Mesenteric fat pad (tissue), 1 donor: ENCODE measurements around the gene CRADD. TPM values are rescaled to one million over a fixed set of nuclear protein-coding genes. Genes with fewer than 3 reads are reported as not detected.
"Not testable (repeated sequence)": the region's sequence is repeated elsewhere in the genome, so short reads cannot be mapped to it uniquely, and the experiment has no call there.

ENCODE experiments used
- DNase-seq: peaks from one replicate; pipeline ENCODE4 v3.0.0-alpha.2; 2020; ENCODE audit warnings: low spot score
- total RNA-seq: library from RNA; stranded (reverse); fragmentation: NEBNext Ultra II Directional; extraction: Animal tissue kit (Norgen Biotek cat#: 25700); gene quantifications from one replicate; pipeline ENCODE4 v1.2.1, GENCODE V29; 2021
- donor health status: DM: yes; HTN: yes; CAD: no.

The CRADD gene
- total RNA-seq, 1 donor from 2014 or later: 20.4 TPM

DNA sequence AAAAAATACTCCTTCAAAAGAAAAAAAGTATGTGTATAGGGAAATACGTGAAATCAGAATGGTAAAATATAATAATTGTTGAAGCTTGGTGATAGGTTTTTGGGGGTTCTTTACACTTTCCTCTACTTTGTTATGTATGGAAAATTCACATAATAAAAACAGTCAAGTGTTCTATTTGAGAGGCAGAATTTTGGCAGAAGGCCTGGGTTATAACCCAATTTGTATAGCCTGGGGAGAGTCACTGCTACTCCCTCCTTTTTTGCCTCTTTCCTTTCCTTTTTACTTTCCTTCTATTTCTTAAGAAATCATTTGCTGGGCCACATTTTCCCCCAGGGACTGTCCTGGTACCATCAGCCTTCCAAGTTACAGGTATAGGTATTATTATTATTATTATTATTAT, 105.7 kb downstream of the CRADD start:
- no peak for DNase-seq

DNA sequence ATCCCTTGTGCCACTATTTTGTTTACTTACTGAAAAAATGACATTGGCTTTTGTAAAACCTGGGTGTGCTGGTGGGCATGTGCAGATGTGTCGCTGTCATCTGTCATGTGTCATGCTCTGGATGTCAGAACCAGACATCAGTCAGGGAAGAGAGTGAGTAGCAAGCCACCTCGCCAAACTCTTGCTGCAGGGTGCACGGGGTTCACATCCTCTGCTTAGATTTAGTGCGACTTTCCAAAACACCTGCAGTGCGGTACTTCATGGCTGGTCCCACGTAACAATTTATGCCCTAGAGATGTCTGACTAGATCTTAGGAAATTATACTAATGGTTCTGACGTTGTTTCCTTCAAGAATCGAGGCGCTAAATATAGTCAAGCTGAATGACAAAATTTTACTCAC, 106.7 kb downstream of the CRADD start:
- no peak for DNase-seq

DNA sequence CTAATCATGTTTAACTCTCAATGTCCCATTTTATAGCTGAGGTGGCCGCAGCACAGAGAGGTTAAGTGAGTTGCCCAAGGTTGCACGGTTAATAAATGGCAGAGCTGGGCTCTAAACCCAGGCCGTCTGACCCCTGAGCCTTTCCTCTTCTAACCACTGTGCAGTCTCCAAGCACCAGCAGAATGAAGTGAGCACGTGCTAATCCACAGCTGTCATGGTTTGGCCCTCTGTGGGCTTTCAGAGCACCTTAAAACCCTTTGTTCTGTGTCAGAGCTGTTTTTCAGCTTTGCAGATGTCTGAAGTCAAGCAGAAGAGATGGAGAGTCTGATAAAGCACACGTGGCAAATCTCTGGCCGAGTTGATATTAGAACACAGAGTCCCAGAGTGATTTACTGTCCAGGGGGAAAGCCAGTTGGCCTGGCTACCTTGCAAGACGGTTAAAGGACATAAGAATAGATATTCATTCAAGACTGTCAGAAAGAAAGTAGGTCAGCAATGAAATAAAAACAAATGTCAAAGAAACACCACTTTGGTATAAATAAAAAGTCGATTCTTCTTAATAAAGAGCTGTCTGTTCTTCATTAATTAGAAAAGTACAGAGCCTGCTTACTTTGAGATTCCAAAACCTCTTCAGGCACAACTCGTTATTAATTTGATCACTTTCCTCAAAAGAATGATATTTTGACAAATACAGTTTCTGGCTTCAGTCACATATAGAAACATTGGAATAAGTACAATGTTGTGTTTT, 107.3 kb downstream of the CRADD start:
- DNase-seq: no peak

DNA sequence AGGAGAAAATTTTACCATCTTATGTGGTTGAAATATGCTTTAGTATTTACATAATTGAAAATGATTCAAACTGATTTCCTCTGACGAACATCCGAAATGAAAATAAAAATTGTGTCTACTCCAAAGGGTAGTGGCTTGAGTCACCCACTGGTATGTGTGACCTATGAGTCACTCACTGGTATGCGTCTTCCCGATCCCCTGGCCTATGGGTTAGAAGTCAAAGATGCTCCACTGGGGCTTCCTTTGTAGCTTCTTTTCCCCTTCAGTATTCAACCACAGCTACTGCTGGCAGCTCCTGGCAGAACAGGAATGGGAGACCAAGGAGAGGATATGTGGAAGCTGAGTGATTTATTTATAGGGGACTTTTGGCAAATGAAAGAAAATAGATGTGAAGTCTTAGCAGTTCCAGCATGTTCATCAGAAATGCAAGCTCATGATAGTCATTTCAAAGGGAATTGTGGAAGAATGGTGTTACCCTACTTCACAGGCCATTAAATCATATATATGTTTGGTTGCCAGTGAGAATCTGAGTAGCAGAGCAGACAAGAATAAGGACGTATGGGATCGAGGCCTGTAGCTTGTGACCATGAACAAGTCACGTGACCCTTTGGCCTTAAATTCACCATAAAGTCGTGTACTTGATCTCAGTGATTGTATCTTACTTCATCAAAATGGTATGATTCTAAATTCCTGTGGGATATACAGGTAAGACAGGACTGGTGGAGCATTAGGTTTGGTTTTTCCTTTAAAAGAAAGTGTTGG, 108.3 kb downstream of the CRADD start:
- DNase-seq: no peak

DNA sequence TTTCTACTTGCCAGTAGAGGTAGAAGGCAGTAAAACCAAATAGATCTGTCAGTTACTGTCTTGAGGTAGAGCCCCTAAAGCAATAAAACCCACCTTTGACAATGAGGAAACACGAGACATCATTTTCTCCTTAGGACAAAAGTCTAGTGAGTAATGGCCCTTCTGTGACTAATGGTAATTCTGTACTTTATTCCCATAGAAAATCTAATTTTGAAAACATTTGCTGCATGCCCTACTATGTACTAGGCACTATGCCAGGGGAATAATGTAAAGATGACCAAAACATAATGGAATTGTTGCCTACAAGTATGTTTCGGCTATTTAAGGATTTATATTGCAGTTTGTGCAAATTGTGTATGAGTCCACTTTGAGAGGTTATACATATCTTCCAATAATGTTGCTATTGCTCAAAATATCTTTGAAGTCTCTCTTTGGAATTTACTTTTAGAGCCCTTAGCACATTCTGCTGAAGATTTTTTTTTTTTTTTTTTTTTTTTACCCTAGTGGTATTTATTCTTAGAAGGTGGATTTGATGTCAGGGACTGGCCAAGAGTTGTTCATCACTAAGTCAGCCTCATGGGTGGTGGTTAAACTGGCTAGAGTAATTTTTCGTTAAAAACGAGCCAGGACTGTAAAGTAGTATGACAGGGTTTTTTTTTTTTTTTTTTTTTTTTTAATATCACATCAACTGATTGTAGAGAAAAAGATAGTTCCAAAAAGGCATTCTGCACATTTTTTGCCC, 109.7 kb downstream of the CRADD start:
- no peak for DNase-seq

DNA sequence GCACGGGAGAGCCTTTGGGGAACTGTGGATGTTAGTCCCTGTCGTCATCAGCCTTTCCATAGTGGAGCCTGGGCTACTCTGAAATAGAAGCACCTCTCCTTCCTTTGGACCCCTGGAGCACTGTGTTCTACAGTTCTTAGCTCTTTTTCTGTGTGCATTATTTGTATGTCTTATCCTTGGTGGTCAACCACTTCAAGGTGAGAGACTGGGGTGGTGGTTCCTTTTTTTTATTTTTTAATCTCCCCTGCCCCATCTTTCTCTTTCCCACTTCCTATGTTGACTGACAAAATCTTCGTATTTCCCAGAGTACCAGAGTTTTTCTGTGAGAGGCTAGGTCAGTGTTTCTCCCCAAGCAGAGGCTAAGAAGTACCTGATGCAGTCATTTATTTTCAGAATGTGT, 111.7 kb downstream of the CRADD start:
- DNase-seq: no peak

DNA sequence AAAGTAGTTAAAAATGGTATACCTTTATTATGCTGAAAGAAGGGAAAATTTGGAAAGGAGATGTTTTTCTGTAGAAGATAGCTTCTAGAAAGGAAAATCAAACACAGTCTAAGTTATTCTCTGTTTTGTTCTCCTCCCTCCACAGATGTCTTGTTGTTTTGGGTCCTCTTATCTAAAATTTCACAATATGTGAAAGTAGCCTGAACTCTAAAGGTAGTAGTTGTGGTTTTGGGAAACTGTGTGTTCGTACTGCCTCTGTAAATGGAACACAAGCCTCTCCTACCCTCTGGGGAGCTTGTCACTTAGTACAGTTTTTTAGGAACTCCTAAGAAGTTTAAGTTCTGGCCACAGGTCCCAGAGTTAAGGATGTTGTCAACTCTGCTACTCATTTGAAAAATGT, 112.6 kb downstream of the CRADD start:
- no peak for DNase-seq

DNA sequence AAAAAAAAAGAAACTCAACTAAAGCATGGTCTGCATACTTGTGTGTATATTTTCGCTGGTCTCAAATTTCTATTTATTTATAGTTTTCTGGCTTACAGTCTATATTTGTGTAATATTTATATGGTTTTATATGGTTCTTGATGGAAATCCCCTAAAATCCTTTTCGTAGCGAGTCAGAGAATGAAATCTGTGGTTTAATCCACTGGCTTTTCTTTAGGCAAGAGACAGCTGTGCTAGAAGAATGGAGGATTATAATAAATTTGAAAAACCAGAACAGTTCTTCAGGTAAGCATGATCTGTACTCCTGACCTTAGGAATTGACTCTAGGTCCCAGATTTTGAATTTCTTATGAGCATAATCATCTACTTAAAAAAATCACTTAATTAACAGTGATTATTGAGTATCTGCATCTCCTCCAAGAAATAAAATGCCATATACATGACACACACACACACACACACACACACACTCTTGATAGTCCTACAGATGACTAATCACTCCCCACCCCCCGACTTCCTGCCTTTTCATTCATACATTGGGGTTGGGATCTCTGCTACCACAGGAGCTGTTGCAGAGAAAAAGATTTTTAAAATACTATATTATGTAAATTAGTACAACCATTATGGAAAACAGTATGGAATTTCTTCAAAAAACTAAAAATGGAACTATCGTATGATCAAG, 113.4 kb downstream of the CRADD start:
- no peak for DNase-seq

DNA sequence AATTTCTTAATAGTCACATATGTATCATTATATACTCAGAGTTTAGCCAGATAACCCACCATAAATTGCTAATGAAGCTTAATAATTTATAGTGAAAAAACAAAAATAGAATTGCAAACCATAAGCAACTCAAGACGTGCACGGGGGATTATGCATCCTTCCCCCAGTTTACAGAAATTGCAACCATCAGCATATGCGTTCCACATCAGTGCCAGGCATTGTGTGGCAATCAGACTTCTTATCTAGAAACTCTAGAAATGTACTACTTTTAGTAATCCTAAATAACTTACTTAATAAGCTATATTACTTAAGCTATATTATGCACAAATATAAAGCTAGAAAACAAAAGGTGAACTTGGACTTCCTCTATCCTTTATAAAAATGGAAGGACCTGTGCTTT, 115.8 kb downstream of the CRADD start:
- no peak for DNase-seq

DNA sequence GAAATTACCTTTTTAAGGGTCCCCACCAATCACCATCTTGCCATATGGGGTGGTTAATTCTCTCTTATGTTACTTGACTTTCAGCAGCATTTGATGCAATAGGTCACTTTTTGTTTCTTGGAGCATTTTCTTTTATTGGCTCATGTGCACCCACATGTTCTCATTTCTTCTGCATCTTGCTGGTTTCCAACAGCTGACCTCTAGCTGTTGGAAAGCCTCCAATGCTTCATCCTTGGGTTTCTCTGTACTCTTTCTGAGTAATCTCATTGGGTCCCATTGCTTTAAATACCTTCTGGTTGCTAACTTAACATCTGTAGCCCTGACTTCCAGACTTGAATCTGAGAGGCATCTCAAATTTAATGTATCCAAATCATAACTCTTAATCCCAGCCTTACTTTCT, 116.8 kb downstream of the CRADD start:
- no peak for DNase-seq

DNA sequence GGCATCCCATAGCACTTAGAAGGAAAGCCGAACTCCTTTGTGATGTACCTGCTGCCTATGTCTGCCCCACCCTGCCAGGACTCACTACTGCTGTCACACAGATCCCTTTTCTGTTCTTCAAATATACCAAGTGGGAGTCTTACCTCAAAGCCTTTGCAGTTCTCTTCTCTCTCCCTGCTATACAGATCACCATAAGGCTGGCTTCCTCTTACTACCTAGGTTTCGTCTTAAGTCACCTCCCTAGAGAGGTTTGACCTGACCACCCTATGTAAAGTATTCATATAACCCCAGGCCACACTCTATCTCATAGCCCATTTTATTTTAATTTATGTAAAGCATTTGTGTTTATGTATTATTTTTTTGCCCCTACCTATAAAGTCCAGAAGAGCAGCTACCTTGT, 117.6 kb downstream of the CRADD start:
- DNase-seq: no peak

DNA sequence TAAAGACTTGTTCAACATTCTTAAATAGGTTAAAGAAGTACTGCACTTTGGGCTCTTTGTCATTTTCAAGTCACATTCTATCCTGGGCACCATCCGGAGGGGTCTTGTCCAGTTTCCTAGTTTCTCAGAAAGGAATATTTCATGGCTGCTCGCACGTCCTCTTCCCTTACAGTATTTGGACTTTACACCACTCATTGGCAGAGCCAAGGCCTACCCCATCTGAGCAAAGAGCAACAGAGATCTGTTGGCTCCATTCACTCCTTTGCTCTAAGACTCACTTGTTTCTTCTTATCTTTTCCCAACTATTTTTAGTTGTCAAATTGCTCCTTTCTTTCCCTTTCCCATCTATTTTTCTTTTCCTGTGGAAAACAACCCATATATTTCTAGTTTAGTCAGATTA, 118.2 kb downstream of the CRADD start:
- no peak for DNase-seq

DNA sequence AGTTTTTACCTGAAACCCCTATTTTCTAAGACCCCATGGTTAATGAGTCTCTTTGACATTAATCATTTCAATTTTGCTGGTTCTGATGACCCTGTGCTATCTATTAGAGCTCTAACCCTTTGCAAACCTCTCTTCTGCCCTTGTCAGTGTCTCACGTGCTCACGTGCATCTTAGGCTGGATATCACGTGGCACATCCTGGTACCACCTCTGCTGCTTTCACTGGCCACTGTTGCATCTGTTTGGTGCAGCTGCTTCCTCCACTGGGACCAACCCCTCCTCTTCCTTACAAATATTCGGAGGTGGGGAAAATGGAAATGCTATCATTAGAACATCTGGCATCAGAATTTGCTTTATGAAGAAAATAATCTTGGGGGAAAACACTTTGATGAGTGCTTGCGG, 119.6 kb downstream of the CRADD start:
- no peak for DNase-seq

DNA sequence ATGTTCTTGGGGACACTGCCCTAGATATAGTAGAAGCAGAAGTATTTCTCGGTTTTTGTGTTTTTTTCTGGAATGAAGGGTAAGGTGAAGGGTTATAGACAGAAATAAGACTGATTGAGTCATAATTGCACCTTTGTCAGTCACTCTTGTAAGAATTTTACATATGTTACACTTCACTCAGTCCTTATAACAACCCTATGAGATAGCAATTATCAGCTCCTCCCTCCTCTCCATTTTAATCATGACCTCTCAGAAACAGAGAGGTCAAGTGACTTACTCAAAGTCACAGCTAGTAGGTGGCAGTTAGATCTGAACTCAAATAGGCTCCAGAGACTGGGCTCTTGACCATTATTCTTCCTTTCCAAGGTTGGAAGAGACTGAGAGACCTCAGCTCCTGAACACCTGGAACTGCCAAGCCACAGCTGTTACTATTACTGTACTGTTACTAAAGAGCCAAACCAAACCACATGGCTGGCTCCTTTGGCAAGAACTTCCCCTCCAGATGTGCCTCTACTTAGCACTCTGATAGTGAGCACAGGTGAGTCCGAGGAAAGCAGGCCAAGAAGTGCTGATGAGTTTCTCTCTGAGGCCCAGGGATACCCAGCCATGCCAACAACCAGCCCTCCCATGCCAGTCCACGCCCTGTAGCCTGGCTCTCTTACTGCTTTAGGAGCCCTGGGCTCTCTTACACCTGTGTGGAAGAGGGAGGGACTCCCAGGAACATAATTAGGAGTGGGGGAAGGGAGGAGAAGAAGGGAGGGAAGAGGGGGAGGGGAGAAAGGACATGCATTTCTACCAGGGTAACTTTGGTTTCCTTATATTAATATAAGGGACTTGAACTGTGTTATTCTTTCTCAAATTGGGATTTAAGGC, 121.3 kb downstream of the CRADD start:
- no peak for DNase-seq

DNA sequence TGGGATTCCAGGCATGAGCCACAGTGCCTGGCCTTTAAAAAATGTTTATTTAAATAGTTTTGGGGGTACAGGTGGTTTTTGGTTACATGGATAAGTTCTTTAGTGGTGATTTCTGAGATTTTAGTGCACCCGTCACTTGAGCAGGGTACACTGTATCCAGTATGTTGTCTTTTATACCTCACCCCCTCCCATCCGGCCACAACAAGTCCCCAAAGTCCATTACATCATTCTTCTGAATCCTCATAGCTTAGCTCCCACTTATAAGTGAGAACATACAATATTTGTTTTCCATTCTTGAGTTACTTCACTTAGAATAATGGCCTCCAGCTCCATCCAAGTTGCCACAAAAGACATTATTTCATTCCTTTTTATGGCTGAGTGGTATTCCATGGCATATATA, 124.5 kb downstream of the CRADD start:
- DNase-seq: not testable (repeated sequence)

DNA sequence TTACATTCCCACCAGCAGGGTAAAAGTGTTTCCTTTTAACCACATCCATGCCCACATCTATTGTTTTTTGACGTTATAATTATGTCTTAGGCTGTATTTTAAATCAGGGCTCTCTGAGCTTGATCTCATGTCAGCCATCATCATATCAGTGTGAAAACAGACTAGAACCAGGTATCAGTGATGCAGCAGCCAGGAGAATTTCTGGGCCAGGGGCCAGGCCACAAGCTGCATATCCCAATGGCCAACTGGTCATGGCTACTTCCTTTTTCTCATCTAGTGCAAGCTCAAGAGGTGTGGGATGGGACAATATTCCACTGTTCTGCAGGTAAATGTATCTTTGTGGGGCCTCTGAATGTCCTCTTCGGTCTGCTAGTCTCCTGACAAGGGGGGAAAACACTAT, 125.1 kb downstream of the CRADD start:
- DNase-seq: no peak

DNA sequence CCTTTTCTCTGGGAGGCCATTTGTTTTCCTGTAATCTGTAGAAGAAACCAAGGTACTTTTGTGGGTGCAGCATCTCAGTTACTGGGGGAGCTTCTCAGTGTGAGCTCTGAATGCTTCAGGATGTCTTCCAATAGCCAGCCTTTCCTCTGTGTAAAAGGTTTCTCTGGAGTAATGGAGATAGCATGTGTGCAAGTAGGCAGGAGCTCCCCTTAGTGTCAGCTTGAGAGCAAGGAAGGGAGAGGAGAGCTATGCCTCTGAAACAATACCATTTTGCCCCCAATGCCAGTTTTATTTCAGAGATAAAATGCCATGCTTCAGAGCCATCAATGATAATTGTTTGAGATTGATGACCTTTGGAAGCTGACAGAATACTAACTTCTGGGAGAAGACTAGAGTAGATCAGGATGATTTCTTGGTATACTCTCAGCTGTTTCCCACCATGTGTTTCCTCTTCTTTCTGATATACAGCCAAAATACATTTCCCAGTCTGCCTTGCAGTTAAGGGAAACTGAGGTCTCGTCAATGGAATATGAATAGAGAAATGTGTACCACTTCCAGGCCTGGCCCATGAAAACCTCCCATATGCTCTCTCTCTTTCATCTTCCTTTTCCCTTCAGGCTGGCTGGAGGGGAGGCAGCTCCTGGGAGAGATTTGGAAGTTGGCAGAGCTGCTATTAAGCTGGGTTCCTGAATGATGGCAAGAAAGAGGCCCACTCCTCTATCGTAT, 125.7 kb downstream of the CRADD start:
- DNase-seq: no peak

DNA sequence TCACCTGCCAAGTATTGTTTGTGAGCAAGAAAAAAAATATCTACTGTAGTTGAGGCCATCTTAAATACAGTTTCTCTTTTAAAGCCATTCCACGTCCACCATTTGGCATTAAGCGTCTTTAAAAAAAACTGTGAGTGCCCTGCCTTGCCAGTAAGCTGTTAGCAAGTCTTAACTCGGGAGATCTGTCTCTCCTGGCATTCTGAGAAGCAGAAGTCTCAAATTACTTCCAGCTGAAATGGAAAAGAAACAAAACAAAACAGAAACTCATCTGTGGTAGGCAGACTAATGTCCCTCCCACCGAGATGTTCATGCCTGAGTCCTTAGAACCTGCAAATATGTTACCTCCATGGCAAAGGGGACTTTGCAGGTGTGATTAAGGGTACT, 126.2 kb downstream of the CRADD start:
- no peak for DNase-seq

DNA sequence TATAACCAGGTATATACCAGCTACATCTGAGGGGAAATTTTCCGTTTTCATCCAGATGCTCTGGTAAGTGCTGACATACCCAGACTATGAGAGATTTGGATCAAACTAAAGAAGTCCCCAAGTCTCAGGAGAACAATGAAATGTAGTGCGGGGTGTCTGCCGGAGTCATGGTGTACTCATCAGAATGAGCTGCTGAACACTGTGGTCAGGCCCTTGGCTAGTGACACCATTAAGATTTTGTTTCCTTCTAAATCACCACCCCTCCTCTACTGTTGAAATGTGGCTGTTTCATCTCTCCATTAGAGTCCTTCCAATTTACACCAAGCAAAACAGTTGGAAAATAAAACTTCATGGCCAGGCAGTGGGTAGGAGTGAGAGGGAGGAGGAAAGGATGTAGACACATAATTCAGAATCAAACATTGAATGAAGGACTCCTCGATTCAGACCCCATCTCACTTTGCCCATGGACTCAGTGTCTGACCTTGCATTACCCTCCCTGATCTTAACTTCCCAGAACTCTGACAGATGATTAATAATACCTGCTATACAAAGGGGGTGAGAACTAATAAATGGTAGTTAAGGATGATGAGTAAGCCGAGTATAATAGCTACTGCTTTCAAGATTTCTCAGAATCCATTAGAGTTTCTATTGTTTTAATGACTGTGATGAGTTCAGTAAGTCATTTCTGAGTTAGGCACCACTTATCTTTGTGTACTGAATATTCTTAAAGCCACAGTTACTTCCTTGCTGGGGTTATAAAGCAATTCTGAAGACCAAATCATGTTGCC, 127.4 kb downstream of the CRADD start:
- no peak for DNase-seq
